ENCODE measurements around the gene OGFR.
A peak's percentile ranks its signal among the peaks of the same experiment; 100 is the strongest.

The OGFR gene

DNA sequence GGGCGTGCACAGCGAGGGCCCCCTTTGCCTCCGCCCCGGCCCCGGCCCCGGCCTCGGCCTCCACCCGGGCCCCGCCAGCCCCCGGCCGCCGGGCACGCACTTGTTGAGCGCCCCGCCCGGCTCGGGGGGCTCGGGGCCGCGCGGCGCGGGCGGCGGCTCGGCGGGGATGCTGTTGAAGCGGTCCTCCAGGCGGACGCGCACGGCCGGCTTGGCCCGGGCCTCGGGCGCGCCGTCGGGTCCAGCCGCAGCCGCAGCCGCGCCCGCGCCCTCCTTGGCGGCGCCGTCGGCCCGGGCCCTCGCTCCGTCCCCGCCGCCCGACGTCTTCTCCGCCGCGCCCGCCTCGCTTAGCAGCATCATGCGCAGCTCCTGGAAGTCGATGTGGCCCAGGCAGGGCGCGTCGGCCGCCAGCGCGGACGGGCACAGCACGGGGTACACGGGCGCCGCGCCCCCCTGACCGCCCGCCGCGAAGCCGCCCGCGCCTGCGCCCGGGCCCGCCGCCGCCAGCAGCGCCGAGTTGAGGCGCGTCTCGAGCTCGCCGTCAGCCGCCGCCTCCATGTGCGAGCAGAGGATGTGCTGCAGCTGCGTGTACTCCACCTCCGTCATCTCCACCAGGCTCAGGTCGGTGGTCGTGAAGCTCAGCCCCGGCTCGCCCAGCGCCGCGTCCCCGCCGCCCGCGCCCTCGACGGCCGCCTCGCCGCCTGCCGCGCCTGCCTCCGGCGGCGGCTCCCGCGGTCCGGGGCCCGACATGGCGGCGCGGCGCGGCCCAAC, 56.5 kb downstream of the OGFR start:
- DNase-seq: no peak
- Histone ChIP-seq H3K27me3 (ENCODE audit: insufficient read depth, low read depth, severe bottlenecking) (no peaks in the 10 kb centered on the region), H3K27ac (peak overlapping the region; percentile 69), H3K9me3 (ENCODE audit: severe bottlenecking) (peaks cover 6% of the 10 kb centered on the region), H3K36me3 (peaks cover 18% of the 10 kb centered on the region), H3K4me3 (ENCODE audit: low read depth, low read length) (peak overlapping the region; percentile 51)
- TF ChIP-seq, protein P1, sequence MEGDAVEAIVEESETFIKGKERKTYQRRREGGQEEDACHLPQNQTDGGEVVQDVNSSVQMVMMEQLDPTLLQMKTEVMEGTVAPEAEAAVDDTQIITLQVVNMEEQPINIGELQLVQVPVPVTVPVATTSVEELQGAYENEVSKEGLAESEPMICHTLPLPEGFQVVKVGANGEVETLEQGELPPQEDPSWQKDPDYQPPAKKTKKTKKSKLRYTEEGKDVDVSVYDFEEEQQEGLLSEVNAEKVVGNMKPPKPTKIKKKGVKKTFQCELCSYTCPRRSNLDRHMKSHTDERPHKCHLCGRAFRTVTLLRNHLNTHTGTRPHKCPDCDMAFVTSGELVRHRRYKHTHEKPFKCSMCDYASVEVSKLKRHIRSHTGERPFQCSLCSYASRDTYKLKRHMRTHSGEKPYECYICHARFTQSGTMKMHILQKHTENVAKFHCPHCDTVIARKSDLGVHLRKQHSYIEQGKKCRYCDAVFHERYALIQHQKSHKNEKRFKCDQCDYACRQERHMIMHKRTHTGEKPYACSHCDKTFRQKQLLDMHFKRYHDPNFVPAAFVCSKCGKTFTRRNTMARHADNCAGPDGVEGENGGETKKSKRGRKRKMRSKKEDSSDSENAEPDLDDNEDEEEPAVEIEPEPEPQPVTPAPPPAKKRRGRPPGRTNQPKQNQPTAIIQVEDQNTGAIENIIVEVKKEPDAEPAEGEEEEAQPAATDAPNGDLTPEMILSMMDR (IDR thresholded peaks at IDR 0.05; ENCODE audit: low read depth, low read length): no peak

DNA sequence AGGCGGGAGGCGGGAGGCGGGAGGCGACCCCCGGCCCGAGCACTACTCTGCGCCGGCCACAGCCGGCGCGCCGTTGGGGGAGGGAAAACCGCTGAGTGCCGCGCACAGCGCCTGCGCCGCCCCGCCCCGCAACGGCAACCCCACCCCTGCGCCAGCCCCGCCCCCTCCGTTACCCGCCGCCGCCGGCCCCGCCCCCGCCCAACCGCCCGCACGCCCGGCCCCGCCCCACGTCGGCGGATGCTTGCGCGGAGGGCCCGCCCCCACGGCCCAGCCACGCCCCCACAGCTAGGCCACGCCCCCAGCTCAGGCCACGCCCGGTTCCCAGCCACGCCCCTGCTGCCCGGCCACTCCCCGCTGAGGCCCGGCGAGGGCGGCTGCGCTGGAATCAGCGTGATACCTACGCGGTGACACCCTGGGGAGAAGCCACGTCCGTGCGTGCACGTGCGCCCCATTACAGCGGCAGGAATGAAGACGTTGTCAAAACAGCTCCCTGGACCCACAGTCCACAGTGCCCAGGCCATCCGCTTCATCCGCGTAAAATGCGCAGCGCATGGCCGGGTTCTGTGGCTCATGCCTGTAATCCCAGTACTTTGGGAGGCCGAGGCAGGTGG, 57.2 kb downstream of the OGFR start, which contains the start of gene TCFL5:
TSS of gene TCFL5 (minus strand) at position 97 of the 611 bp plus-strand sequence. CDS start 152 bp downstream, outside the sequence.
- H3K27ac ChIP-seq: peak within 1 kb of the TSS; percentile 69
- peaks cover 6% of the 10 kb centered on the region for H3K9me3 ChIP-seq (ENCODE audit: severe bottlenecking)
- no peaks in the 10 kb centered on the region for H3K27me3 ChIP-seq (ENCODE audit: insufficient read depth, low read depth, severe bottlenecking)
- peaks cover 15% of the 10 kb centered on the region for H3K36me3 ChIP-seq
- TF ChIP-seq, protein P1 (IDR thresholded peaks at IDR 0.05; ENCODE audit: low read depth, low read length): no peak
- DNase-seq: peak; percentile 84
- peak within 1 kb of the TSS; percentile 51 for H3K4me3 ChIP-seq (ENCODE audit: low read depth, low read length)
